K562 (cell line): ENCODE results near the gene BAG1. TPM values are rescaled to one million over a fixed set of nuclear protein-coding genes. Genes with fewer than 3 reads are reported as not detected.

ENCODE experiments used
- ATAC-seq: fragments of 200-7000 bp; cut with Tn5 transposase; 3 replicates; pipeline ENCODE4 v1.9.1; 2020; ENCODE audit warnings: moderate library complexity
- BruUV-seq: library from RNA; stranded (reverse); fragments of 400-500 nt; replicated peaks from 2 replicates; lab custom pipeline; 2021; lab: Mats Ljungman, UMichigan
- CTCF ChIA-PET: fragments of 300-600 bp; formaldehyde crosslinking; extraction: SDS; loops from one replicate; lab custom pipeline; 2021; ENCODE audit warnings: low intra/inter-chr PET ratio; lab: Yijun Ruan, JAX
- POLR2A ChIA-PET: fragments of 300-600, 350-650 bp; sonication (Branson Sonifier 250); formaldehyde crosslinking; extraction: SDS; loops from one replicate; lab custom pipeline; 2021; ENCODE audit warnings: antibody characterized with exemption, inconsistent platforms; lab: Yijun Ruan, JAX
- DNase-seq, 4 experiments: peaks; one replicate each; pipeline versions ENCODE4 v3.0.0 to v3.0.0-alpha.2; 2011 to 2018; ENCODE audit warnings: low spot score in 3 of 4, mixed read lengths in 3 of 4; ENCODE audit errors: extremely low read depth in 1 of 4
- FAIRE-seq: peaks from 2 replicates; lab custom pipeline; 2011; peaks lifted over from hg19 to GRCh38; lab: Jason Lieb, UNC
- H2AFZ ChIP-seq: 2 replicates; pipeline ENCODE4 v1.6.0; 2011; ENCODE audit warnings: low read depth, low read length, control low read depth, inconsistent platforms
- H3K27ac ChIP-seq: fragments of 200-600 bp; 3 replicates; pipeline ENCODE4 v1.8.0; 2011; ENCODE audit warnings: low read depth, mild to moderate bottlenecking, control low read depth, inconsistent platforms, low read length, moderate library complexity, mixed read lengths; ENCODE audit errors: extremely low read depth
- H3K27me3 ChIP-seq, 2 experiments: fragments of 300-600 bp in 1 of 2; 2 replicates in 1 of 2; 3 replicates in 1 of 2; pipeline versions ENCODE4 v1.6.0 to v1.8.0; 2011; ENCODE audit warnings: inconsistent platforms in 2 of 2, low read length in 2 of 2, mild to moderate bottlenecking in 1 of 2, mixed read lengths in 1 of 2, moderate library complexity in 1 of 2; ENCODE audit not compliant: control insufficient read depth in 2 of 2, insufficient read depth in 2 of 2
- H3K36me3 ChIP-seq: fragments of 300-600 bp; 3 replicates; pipeline ENCODE4 v1.8.0; 2011; ENCODE audit warnings: mild to moderate bottlenecking, low read length, inconsistent platforms; ENCODE audit not compliant: control insufficient read depth, insufficient read depth
- H3K4me1 ChIP-seq, 2 experiments: fragments of 200-600 bp in 1 of 2; replicated peaks in 1 of 2; 2 replicates in 1 of 2; 3 replicates in 1 of 2; pipeline versions ENCODE4 v1.5.1 to v1.8.0; 2011; ENCODE audit warnings: inconsistent platforms in 2 of 2, low read length in 2 of 2, mild to moderate bottlenecking in 1 of 2, mixed read lengths in 1 of 2, moderate library complexity in 1 of 2; ENCODE audit not compliant: control insufficient read depth in 2 of 2, insufficient read depth in 2 of 2
- H3K4me2 ChIP-seq: 2 replicates; pipeline ENCODE4 v1.6.1; 2011; ENCODE audit warnings: low read length, control low read depth, inconsistent platforms, mixed read lengths; ENCODE audit not compliant: insufficient read depth
- H3K4me3 ChIP-seq: fragments of 200-600 bp; sonication (generic), shearing (Covaris generic); 2 replicates; pipeline ENCODE4 v1.5.1; 2016; ENCODE audit warnings: control low read depth, inconsistent platforms
- H3K79me2 ChIP-seq: fragments of 200-600 bp; 3 replicates; pipeline ENCODE4 v1.8.0; 2011; ENCODE audit warnings: low read length, inconsistent platforms; ENCODE audit not compliant: control insufficient read depth, insufficient read depth
- H3K9ac ChIP-seq, 2 experiments: 2 replicates each; pipeline versions ENCODE4 v1.6.0 to v1.6.1; 2011; ENCODE audit warnings: low read depth in 2 of 2, low read length in 2 of 2, control low read depth in 1 of 2, inconsistent platforms in 1 of 2, mild to moderate bottlenecking in 1 of 2, mixed read lengths in 1 of 2; ENCODE audit not compliant: insufficient read depth in 1 of 2
- H3K9me1 ChIP-seq: one replicate; pipeline ENCODE4 v1.6.0; 2011; ENCODE audit warnings: inconsistent platforms, mild to moderate bottlenecking, low read length, moderate library complexity; ENCODE audit not compliant: control insufficient read depth, insufficient read depth
- H3K9me3 ChIP-seq: replicated peaks from 2 replicates; pipeline ENCODE4 v1.5.1; 2011; ENCODE audit warnings: low read depth, low read length, inconsistent platforms; ENCODE audit not compliant: control insufficient read depth, insufficient read depth
- H4K20me1 ChIP-seq: replicated peaks from 2 replicates; pipeline ENCODE4 v1.6.1; 2011; ENCODE audit warnings: low read length, inconsistent platforms, mixed read lengths; ENCODE audit not compliant: control insufficient read depth, insufficient read depth
- BACH1 ChIP-seq: fragments of 200-800 bp; sonication (Bioruptor generic); IDR thresholded peaks from 2 replicates; pipeline ENCODE4 v1.6.1; 2016; ENCODE audit warnings: missing genetic modification characterization, missing compliant biosample characterization
- BRD9 ChIP-seq: fragments of 450-650 bp; IDR thresholded peaks from 2 replicates; pipeline ENCODE4 v1.6.1; 2018; ENCODE audit warnings: low read depth; ENCODE audit not compliant: partially characterized antibody
- FOXJ2 ChIP-seq: fragments of 200-800 bp; sonication (Bioruptor generic); IDR thresholded peaks from 2 replicates; pipeline ENCODE4 v1.6.1; 2016; ENCODE audit warnings: missing genetic modification characterization, missing compliant biosample characterization
- KLF16 ChIP-seq: IDR thresholded peaks from 2 replicates; pipeline ENCODE4 v1.6.1; 2016; ENCODE audit warnings: antibody characterized with exemption
- NFATC3 ChIP-seq: fragments of 450-650 bp; IDR thresholded peaks from 2 replicates; pipeline ENCODE4 v1.6.1; 2017; ENCODE audit warnings: mild to moderate bottlenecking
- RNF2 ChIP-seq: sonication (generic); IDR thresholded peaks from 2 replicates; pipeline ENCODE4 v1.6.1; 2016
- SMARCC2 ChIP-seq: fragments of 450-650 bp; IDR thresholded peaks from 2 replicates; pipeline ENCODE4 v1.6.1; 2017; ENCODE audit warnings: antibody characterized with exemption, moderate library complexity, mild to moderate bottlenecking, low read depth
- TAF7 ChIP-seq: fragments of 450-650 bp; IDR thresholded peaks from 2 replicates; pipeline ENCODE4 v1.6.1; 2016; ENCODE audit warnings: missing genetic modification characterization, missing compliant biosample characterization
- YY1 ChIP-seq, 3 experiments: IDR thresholded peaks; 2 replicates each; pipeline ENCODE4 v1.6.1; 2011; ENCODE audit warnings: low read length in 2 of 3, mild to moderate bottlenecking in 2 of 3, moderate library complexity in 2 of 3, borderline replicate concordance in 1 of 3, control low read depth in 1 of 3, low read depth in 1 of 3; ENCODE audit not compliant: insufficient read depth in 3 of 3, insufficient replicate concordance in 2 of 3, control insufficient read depth in 1 of 3, insufficient read length in 1 of 3; ENCODE audit errors: extremely low read depth in 1 of 3
- ZNF146 ChIP-seq: IDR thresholded peaks from one replicate; pipeline ENCODE4 v1.6.1; 2018; ENCODE audit warnings: missing compliant biosample characterization; ENCODE audit not compliant: unreplicated experiment
- ZNF511 ChIP-seq: sonication (generic); formaldehyde crosslinking; IDR thresholded peaks from 2 replicates; pipeline ENCODE4 v1.8.0; 2022; ENCODE audit warnings: mild to moderate bottlenecking, missing genetic modification reagents
- WGBS: fragments of 100-300 bp; shearing (Covaris generic); methylation state at CpG from one replicate; pipeline ENCODE4 v1.1.6; 2016; ENCODE audit warnings: low coverage, mixed read lengths; ENCODE audit not compliant: insufficient coverage; ENCODE audit errors: missing lambda C conversion rate; 5-methylcytosine and 5-hydroxymethylcytosine counted together
- in situ Hi-C: fragments of 300-500 bp; cut with MboI; formaldehyde crosslinking; loops from 4 replicates; pipeline ENCODE4 v1.15.0; 2018; ENCODE audit warnings: inconsistent platforms, mixed read lengths
- intact Hi-C: fragments of 100-400 bp; cut with micrococcal nuclease; formaldehyde crosslinking; loops from 2 replicates; pipeline ENCODE4 v1.14.2; 2022
- polyA plus RNA-seq, 8 experiments: library from polyadenylated mRNA; depleted of rRNA in 4 of 8; stranded (reverse) in 5 of 8; unstranded in 3 of 8; fragments of >200 nt; fragmentation: Nextera tagmentation in 2 of 8; fragmentation: Illumina TruSeq in 1 of 8; extraction: Ambion mirVana in 2 of 8; extraction: Trizol in 1 of 8; gene quantifications; 2 replicates each; pipeline versions ENCODE4 v1.2.1 to v1.2.3, GENCODE V29; 2011 to 2014; ENCODE audit warnings: inconsistent platforms in 1 of 8, missing spikeins in 1 of 8
- total RNA-seq, 7 experiments: library from RNA; depleted of rRNA in 6 of 7; stranded (reverse); fragments of >200 nt in 6 of 7; fragmentation: Illumina TruSeq in 2 of 7; extraction: Trizol in 2 of 7; gene quantifications; 2 replicates each; pipeline versions ENCODE4 v1.2.1 to v1.2.3, GENCODE V29; 2011 to 2021; ENCODE audit warnings: low replicate concordance in 1 of 7

BAG1 gene
- total and polyA plus RNA-seq, 9 of the 15 experiments (the other 6 are each of a cell fraction or from before 2014, with no cell fraction given): 9.7 to 106 (median 56.9) TPM

DNA sequence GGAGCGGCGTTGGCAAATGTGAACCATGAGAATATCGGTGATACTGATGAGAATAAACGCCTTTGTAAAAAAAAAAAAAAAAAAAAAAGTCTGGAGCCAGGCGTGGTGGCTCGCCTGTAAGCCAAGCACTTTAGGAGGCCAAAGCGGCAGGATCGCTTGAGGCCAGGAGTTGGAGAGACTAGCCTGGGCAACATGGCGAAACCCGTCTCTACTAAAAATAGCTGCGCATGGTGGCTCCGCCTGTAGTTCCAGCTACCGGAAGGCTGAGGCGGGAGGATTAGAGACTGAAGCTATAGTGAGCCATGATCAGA lies 25.4 kb upstream of the BAG1 start:
- H3K36me3 ChIP-seq: peaks cover 33% of the 10 kb centered on the region
- H3K9me1 ChIP-seq: no peaks in the 10 kb centered on the region
- peak overlapping the region; percentile 91 for H3K4me2 ChIP-seq
- H3K27me3 ChIP-seq: no peaks in the 10 kb centered on the region
- intact Hi-C loops: loop anchor here (1.0 to 10.0 kb wide), 2 partner anchors 26 to 165 kb away; partner anchors contain the start of gene BAG1
- peaks cover 12 to 21% of the 10 kb centered on the region in 2 experiments; a peak in 4 of 5 replicates for H3K4me1 ChIP-seq
- peak overlapping the region; percentile 60 for H3K4me3 ChIP-seq
- peak overlapping the region; percentile 96 to 98 for H3K9ac ChIP-seq
- peak; percentile 21 for ATAC-seq
- 0% methylated on average over 5 of the region's 14 CpGs for WGBS
- 0 out of 2 replicates have a peak, but pooled peaks cover 11% of the 10 kb centered on the region for H4K20me1 ChIP-seq
- no peak for FAIRE-seq
- H3K27ac ChIP-seq: peak overlapping the region; percentile 99
- TSS peak; percentile 93 for BruUV-seq
- ChIA-PET CTCF (interaction anchor here (0.7 kb wide), 1 partner anchor 126 kb away, joined by 3 read pairs; no protein-coding TSS in a partner anchor), POLR2A (interaction anchor here (0.6 to 1.9 kb wide), 14 partner anchors 9 to 265 kb away, joined by 3 to 10 read pairs (median 4); partner anchors contain the start of genes AQP3, DNAJA1 and NOL6)
- DNase-seq: no peak
- H3K79me2 ChIP-seq: peaks cover 46% of the 10 kb centered on the region
- in situ Hi-C loops: no loop called here
- peak overlapping the region; percentile 86 for H2AFZ ChIP-seq
- no peaks in the 10 kb centered on the region for H3K9me3 ChIP-seq
- TF ChIP-seq KLF16: no peak
- no peak for TF ChIP-seq NFATC3
- 0 out of 2 replicates have a peak, but pooled peaks have one; percentile 69 for TF ChIP-seq TAF7 (tag)
- TF ChIP-seq ZNF511 (CRISPR knock-in tag): 0 out of 2 replicates have a peak, but pooled peaks have one; percentile 9
- no peak for TF ChIP-seq ZNF146 (CRISPR knock-in tag)
- peak; percentile 63; the same call in 1 of the 2 replicates for TF ChIP-seq FOXJ2 (tag)
- TF ChIP-seq BACH1 (tag): 0 out of 2 replicates have a peak, but pooled peaks have one; percentile 14
- peak; percentile 8; the same call in 1 of the 2 replicates for TF ChIP-seq RNF2
- TF ChIP-seq BRD9: peak; percentile 37
- no peak for TF ChIP-seq SMARCC2
- peak in 2 of 3 experiments; percentile 64 to 78 for TF ChIP-seq YY1 (IDR thresholded peaks at IDR 0.05; ENCODE audit: borderline replicate concordance in 1 of 3, control insufficient read depth in 1 of 3, extremely low read depth in 1 of 3, insufficient read depth in 3 of 3, insufficient read length in 1 of 3, insufficient replicate concordance in 2 of 3, low read depth in 1 of 3, low read length in 2 of 3)
- TF ChIP-seq, all 486 proteins: peak for 7
